HFF-Myc (cell line): Measurements from ENCODE around the gene SETD2.

Experiments
- DNase-seq: peaks from one replicate; pipeline ENCODE4 v3.0.0-alpha.2; 2011; ENCODE audit warnings: low read depth; ENCODE audit errors: extremely low read depth
- H3K4me3 ChIP-seq: replicated peaks from 2 replicates; pipeline ENCODE4 v1.5.1; 2011; ENCODE audit warnings: low read depth, mild to moderate bottlenecking, control low read depth, low read length
- CTCF ChIP-seq: IDR thresholded peaks from 2 replicates; pipeline ENCODE4 v1.5.1; 2012; ENCODE audit warnings: mild to moderate bottlenecking, low read depth, low read length, control low read depth; ENCODE audit errors: missing control alignments

Gene SETD2

GRCh38 chr3:46968783-46969428, 195.0 kb downstream of the SETD2 start:
- TF ChIP-seq CTCF = no peak
- no peak overlapping the region for H3K4me3 ChIP-seq
- DNase-seq = no peak

DNA sequence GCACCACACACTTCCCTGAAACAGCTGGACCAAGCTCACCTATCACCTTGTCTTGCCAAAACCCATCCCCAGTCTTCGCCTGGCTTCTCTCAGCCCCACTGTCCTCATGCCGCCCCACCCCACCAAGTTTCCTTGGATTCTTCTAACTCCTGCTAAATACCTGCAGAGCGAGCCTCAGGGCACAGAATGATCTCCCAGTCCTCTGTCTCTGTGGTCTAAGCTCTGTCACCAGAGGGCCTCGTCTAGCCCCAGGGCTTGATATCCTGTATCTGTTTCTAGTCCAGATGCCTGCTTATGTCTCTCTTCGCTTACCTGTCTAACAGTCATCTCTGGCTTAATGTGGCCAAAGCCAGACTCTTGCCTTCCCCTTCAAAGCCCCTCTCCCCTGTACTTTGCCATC, 197.1 kb downstream of the SETD2 start:
- DNase-seq = no peak
- no peak for TF ChIP-seq CTCF
- H3K4me3 ChIP-seq = no peak overlapping the region
